PFSK-1 (cell line): ENCODE measurements around the gene OTULIN.

ENCODE experiments used
- POLR2AphosphoS5 ChIP-seq: IDR thresholded peaks from 2 replicates; pipeline ENCODE4 v1.6.1; 2012; ENCODE audit warnings: low read depth, mild to moderate bottlenecking, control low read depth, low read length, moderate library complexity
- TF ChIP-seq, protein P1 (sequence below), 2 experiments: IDR thresholded peaks; 2 replicates each; pipeline versions ENCODE4 v1.6.1 to v1.8.0; 2011 to 2012; ENCODE audit warnings: low read depth in 2 of 2, low read length in 2 of 2, control low read depth in 1 of 2, inconsistent platforms in 1 of 2, mild to moderate bottlenecking in 1 of 2, moderate library complexity in 1 of 2; ENCODE audit not compliant: insufficient read depth in 1 of 2

- TF ChIP-seq, protein P1, sequence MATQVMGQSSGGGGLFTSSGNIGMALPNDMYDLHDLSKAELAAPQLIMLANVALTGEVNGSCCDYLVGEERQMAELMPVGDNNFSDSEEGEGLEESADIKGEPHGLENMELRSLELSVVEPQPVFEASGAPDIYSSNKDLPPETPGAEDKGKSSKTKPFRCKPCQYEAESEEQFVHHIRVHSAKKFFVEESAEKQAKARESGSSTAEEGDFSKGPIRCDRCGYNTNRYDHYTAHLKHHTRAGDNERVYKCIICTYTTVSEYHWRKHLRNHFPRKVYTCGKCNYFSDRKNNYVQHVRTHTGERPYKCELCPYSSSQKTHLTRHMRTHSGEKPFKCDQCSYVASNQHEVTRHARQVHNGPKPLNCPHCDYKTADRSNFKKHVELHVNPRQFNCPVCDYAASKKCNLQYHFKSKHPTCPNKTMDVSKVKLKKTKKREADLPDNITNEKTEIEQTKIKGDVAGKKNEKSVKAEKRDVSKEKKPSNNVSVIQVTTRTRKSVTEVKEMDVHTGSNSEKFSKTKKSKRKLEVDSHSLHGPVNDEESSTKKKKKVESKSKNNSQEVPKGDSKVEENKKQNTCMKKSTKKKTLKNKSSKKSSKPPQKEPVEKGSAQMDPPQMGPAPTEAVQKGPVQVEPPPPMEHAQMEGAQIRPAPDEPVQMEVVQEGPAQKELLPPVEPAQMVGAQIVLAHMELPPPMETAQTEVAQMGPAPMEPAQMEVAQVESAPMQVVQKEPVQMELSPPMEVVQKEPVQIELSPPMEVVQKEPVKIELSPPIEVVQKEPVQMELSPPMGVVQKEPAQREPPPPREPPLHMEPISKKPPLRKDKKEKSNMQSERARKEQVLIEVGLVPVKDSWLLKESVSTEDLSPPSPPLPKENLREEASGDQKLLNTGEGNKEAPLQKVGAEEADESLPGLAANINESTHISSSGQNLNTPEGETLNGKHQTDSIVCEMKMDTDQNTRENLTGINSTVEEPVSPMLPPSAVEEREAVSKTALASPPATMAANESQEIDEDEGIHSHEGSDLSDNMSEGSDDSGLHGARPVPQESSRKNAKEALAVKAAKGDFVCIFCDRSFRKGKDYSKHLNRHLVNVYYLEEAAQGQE (IDR thresholded peaks at IDR 0.05; ENCODE audit: insufficient read depth in 1 of 2, low read depth in 2 of 2, low read length in 2 of 2), result no peak
- no peak for TF ChIP-seq POLR2AphosphoS5
Observed at GRCh38 chr5:14744296-14745187, 80.0 kb downstream of the OTULIN start.
